ENCODE results near the gene OPRL1.

The OPRL1 gene

GRCh38 chr20:64065974-64066343 lies 13.9 kb upstream of the OPRL1 start:
- H3K27ac ChIP-seq = peak overlapping the region; percentile 83
- TF ChIP-seq CTCF (conservative IDR thresholded peaks at IDR 0.05; ENCODE audit: low read depth) = no peak
- peak; percentile 85 for DNase-seq (ENCODE audit: low spot score)
- ChIA-PET POLR2A (ENCODE audit: low non-redundant PET) (interaction anchor here (0.6 to 0.8 kb wide), 3 partner anchors 11 to 161 kb away, joined by 3 read pairs; no protein-coding TSS in a partner anchor), CTCF (interaction anchor here (0.8 to 1.5 kb wide), 4 partner anchors 9 to 85 kb away, joined by 3 to 5 read pairs (median 4); partner anchors contain the start of gene LKAAEAR1)

GRCh38 chr20:64067005-64067632 lies 12.8 kb upstream of the OPRL1 start:
- ChIA-PET POLR2A (ENCODE audit: low non-redundant PET) (interaction anchor here (0.7 to 1.1 kb wide), 2 partner anchors 29 to 40 kb away, joined by 3 to 4 read pairs; no protein-coding TSS in a partner anchor), CTCF (interaction anchor here (0.7 kb wide), 2 partner anchors 48 to 1095 kb away, joined by 3 read pairs; no protein-coding TSS in a partner anchor)
- TF ChIP-seq CTCF (conservative IDR thresholded peaks at IDR 0.05; ENCODE audit: low read depth) = no peak
- H3K27ac ChIP-seq = peak overlapping the region; percentile 83
- no peak for DNase-seq (ENCODE audit: low spot score)

GRCh38 chr20:64067733-64068307 lies 12.1 kb upstream of the OPRL1 start:
- CTCF ChIA-PET = interaction anchor here (0.7 to 2.8 kb wide), 3 partner anchors 16 to 48 kb away, joined by 3 to 28 read pairs (median 5); partner anchors contain the start of gene LKAAEAR1
- POLR2A ChIA-PET (ENCODE audit: low non-redundant PET) = interaction anchor here (1.2 kb wide), 1 partner anchor 10 kb away, joined by 3 read pairs; no protein-coding TSS in a partner anchor
- DNase-seq (ENCODE audit: low spot score) = no peak
- TF ChIP-seq CTCF (conservative IDR thresholded peaks at IDR 0.05; ENCODE audit: low read depth) = no peak
- peak overlapping the region; percentile 83 for H3K27ac ChIP-seq

GRCh38 chr20:64068386-64069208 lies 11.3 kb upstream of the OPRL1 start:
- ChIA-PET POLR2A (ENCODE audit: low non-redundant PET) (interaction anchor here (1.2 kb wide), 1 partner anchor 9 kb away, joined by 3 read pairs; no protein-coding TSS in a partner anchor), CTCF (interaction anchor here (0.6 to 2.8 kb wide), 11 partner anchors 11 to 632 kb away, joined by 3 to 38 read pairs (median 5); partner anchors contain the start of genes LKAAEAR1, OPRL1 and RGS19)
- TF ChIP-seq CTCF (conservative IDR thresholded peaks at IDR 0.05; ENCODE audit: low read depth) = no peak
- 0 out of 2 replicates have a peak overlapping the region, but pooled peaks have one; percentile 0 for H3K27ac ChIP-seq
- DNase-seq (ENCODE audit: low spot score) = no peak

- no peak for DNase-seq (ENCODE audit: low spot score)
- ChIA-PET POLR2A (ENCODE audit: low non-redundant PET) (no interaction called here), CTCF (interaction anchor here (0.6 to 2.8 kb wide), 11 partner anchors 11 to 159 kb away, joined by 3 to 38 read pairs (median 5); partner anchors contain the start of genes LKAAEAR1, OPRL1 and RGS19)
- no peak for TF ChIP-seq CTCF (conservative IDR thresholded peaks at IDR 0.05; ENCODE audit: low read depth)
- 0 out of 2 replicates have a peak overlapping the region, but pooled peaks have one; percentile 0 for H3K27ac ChIP-seq
Measured at GRCh38 chr20:64069209-64069613, 10.7 kb upstream of the OPRL1 start.

Data from RWPE1 (cell line).